Stimulated activated naive CD8-positive, alpha-beta T cell treated with anti-CD3 and anti-CD28 coated beads, Interleukin-15, Interleukin-2, amounts not matched to agents 100 ng/mL and 50 ng/mL, for 24 hours (primary cell): Measurements from ENCODE around the gene UBTD1.
"Not testable (repeated sequence)": the region's sequence is repeated elsewhere in the genome, so short reads cannot be mapped to it uniquely, and the experiment has no call there.

Experiments
- H3K27ac Mint-ChIP-seq: one replicate; pipeline ENCODE4 v1.8.0; 2021; ENCODE audit warnings: mild to moderate bottlenecking, mixed read lengths
- H3K27me3 Mint-ChIP-seq: one replicate; pipeline ENCODE4 v1.8.0; 2021; ENCODE audit warnings: mixed read lengths
- H3K36me3 Mint-ChIP-seq: one replicate; pipeline ENCODE4 v1.8.0; 2021; ENCODE audit warnings: low read depth, mixed read lengths
- H3K4me1 Mint-ChIP-seq: one replicate; pipeline ENCODE4 v1.8.0; 2021; ENCODE audit warnings: low read depth, mixed read lengths
- H3K4me3 Mint-ChIP-seq: one replicate; pipeline ENCODE4 v1.8.0; 2021; ENCODE audit warnings: mild to moderate bottlenecking, mixed read lengths
- H3K9me3 Mint-ChIP-seq: one replicate; pipeline ENCODE4 v1.8.0; 2021; ENCODE audit warnings: mixed read lengths

The UBTD1 gene

DNA sequence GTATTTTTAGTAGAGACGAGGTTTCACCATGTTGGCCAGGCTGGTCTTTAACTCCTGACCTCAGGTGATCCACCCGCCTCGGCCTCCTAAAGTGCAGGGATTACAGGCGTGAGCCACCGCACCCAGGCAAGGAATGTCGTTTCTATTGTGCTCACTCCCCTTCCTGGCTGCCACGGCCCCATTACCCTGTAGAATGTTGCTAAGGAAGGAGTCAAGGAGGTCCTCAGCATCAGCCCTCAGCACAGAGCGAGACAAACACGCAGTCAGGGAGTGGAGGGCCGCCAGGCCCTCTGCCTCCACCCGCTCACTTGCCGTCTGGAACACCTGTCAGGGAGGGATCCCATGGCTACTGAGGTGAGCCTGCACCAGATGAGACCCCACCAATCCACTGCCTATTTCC, 29.9 kb upstream of the UBTD1 start:
- not testable (repeated sequence) for H3K4me1 Mint-ChIP-seq, H3K9me3 Mint-ChIP-seq, H3K4me3 Mint-ChIP-seq, H3K27me3 Mint-ChIP-seq, H3K27ac Mint-ChIP-seq
- H3K36me3 Mint-ChIP-seq = peaks cover 48% of the 10 kb centered on the region

DNA sequence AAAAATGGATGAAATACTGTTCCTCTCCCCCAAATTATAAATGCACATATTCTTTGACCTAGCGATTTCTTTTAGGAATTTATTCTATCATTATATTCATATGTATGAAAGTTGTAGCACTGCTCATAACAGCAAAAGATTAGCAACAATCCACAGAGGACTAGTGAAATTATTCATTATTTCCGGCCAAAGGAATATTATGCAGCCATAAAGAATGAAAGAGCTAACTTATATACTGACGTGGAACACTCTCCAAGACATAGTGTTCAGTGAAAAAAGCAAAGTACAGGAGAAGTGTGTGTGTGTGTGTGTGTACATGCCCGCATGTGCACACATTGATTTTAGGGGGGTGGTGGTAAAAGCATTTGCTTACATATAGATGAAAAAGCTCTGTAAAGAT, 23.8 kb upstream of the UBTD1 start:
- Mint-ChIP-seq H3K27ac (no peak overlapping the region), H3K4me3 (no peak overlapping the region), H3K4me1 (no peaks in the 10 kb centered on the region), H3K36me3 (peaks cover 76% of the 10 kb centered on the region), H3K27me3 (no peaks in the 10 kb centered on the region), H3K9me3 (no peaks in the 10 kb centered on the region)

DNA sequence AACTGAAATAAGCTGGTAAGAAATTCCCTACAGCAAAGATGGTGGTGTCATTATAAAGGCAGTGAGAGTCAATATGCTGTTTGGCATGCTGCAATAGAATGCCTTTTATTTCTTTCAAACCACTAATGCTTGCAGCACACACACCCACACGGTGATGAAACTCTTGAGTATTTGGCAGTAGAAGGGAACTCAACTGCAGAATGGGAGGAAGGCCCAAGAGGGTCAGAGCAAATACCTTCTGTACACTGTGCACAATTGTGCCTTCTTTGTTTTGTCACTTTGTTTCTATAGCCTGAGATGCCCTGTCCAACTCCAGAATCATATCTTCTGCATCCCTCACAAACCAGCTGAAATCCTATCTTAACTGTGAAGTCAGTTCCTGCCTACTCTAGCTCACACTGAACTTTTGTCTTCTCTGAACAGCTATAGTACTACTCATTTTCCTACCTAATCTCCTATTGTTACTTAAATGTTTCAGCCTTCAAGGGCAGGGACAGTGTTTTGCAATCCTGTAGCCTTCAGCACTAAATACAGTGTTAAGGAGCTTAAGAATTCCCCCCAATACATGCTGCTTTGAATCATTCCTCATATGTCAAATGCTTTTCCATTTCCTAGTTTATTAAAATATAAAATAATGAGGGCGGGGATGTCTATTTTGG, 22.7 kb upstream of the UBTD1 start:
- Mint-ChIP-seq H3K27ac (no peak overlapping the region), H3K4me3 (no peak overlapping the region), H3K27me3 (no peaks in the 10 kb centered on the region), H3K4me1 (no peaks in the 10 kb centered on the region), H3K36me3 (peaks cover 79% of the 10 kb centered on the region), H3K9me3 (no peaks in the 10 kb centered on the region)

DNA sequence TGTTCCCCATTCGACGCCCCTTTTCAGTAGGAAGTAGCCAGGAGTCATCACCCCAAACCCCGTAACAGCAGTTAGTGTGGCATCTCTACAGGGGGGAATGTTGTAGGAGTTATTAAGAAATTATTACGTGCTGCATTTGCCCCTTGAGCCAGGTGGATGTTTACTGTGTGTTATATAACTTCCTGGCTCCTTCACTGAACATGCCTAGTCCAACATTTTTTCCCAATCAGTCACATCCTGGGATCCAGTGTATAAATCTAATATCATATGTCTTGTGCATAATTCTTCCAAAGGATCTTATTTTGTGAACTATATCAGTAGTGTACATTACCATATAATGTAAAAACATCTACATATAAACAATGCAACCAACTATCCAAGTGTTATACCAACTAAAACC, 19.3 kb upstream of the UBTD1 start:
- not testable (repeated sequence) for H3K4me1 Mint-ChIP-seq, H3K4me3 Mint-ChIP-seq, H3K27me3 Mint-ChIP-seq, H3K9me3 Mint-ChIP-seq, H3K27ac Mint-ChIP-seq
- peaks cover 68% of the 10 kb centered on the region for H3K36me3 Mint-ChIP-seq

DNA sequence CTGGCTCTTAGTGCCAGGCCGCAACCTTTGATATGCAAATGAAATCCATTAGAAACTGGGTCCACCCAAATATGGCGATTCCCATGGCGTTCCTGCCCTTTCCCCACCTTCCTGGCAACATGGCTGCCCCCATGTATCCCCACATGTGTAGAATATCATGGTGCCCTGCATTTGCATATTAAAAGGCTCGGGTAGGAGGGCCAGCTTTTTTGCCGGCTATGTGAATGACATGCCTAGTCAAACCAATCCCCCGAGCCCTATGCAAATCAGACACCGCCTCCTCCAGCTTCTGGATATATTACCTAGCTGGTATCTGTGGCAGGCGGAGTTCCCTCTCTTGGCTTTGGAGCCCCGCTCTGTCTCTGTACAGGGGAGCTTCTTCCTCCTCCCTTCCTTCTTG, 18.8 kb upstream of the UBTD1 start:
- Mint-ChIP-seq H3K9me3 (no peaks in the 10 kb centered on the region), H3K4me1 (no peaks in the 10 kb centered on the region), H3K36me3 (peaks cover 64% of the 10 kb centered on the region), H3K27ac (no peak overlapping the region), H3K27me3 (no peaks in the 10 kb centered on the region), H3K4me3 (no peak overlapping the region)

DNA sequence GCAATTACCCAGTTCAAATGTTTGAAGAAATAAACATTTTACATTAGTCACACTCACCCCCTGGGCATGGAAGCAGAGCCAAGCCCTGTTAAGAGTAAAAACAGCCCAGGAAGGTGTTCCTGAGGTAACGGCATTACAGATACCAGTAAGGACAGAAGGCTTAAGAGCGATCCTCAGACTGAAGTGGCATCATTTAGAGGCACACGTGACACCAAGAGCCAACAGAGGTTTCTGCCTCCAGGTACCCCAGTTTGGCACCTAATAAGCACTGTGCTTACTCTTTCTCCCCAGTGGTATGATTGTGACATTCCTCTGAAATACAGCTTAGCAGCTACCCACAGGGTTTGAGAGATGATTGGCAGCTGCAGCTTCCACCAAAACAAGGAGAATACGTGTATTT, 17.7 kb upstream of the UBTD1 start:
- Mint-ChIP-seq H3K36me3 (peaks cover 59% of the 10 kb centered on the region), H3K4me1 (no peaks in the 10 kb centered on the region), H3K9me3 (no peaks in the 10 kb centered on the region), H3K4me3 (no peak overlapping the region), H3K27ac (no peak overlapping the region), H3K27me3 (no peaks in the 10 kb centered on the region)

DNA sequence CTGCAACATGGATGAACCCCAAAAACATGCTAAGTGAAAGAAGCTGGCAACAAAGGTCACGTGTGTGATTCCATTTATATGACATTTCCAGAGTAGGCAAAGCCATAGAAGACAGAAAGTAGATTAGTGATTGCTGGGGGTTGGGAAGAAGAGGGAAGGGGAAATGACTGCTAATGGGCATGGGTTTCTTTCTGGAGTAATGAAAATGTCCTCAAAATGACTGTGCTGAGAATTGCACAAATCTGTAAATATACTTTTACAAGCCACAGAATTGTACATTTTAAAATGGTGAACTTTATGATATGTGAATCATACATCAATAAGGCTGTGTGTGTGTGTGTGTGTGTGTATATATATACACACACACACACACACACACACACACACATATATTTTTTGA, 16.3 kb upstream of the UBTD1 start:
- no peaks in the 10 kb centered on the region for H3K27me3 Mint-ChIP-seq
- no peaks in the 10 kb centered on the region for H3K9me3 Mint-ChIP-seq
- no peaks in the 10 kb centered on the region for H3K4me1 Mint-ChIP-seq
- no peak overlapping the region for H3K4me3 Mint-ChIP-seq
- H3K27ac Mint-ChIP-seq = no peak overlapping the region
- peaks cover 51% of the 10 kb centered on the region for H3K36me3 Mint-ChIP-seq

DNA sequence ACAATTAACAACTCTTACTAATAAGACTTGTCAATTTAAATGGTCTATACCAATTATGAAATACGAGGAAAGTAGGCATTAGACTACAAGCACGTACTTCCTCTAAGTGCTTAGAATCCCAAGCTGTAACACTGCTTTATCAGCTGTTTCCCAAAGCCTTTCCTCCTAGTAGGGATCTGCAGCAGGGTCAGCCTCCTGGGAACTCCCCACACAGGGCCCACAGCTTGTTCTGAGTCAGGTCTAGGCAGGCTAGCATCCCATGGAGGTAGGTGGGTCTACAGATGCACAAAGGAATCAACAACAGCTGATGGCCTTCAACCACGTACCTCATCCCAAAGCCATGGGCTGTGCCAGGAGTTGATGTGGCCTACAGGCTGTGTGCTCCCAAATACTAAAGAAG, 15.2 kb upstream of the UBTD1 start:
- no peak overlapping the region for H3K4me3 Mint-ChIP-seq
- H3K27me3 Mint-ChIP-seq = no peaks in the 10 kb centered on the region
- no peak overlapping the region for H3K27ac Mint-ChIP-seq
- H3K36me3 Mint-ChIP-seq = peaks cover 43% of the 10 kb centered on the region
- H3K9me3 Mint-ChIP-seq = no peaks in the 10 kb centered on the region
- H3K4me1 Mint-ChIP-seq = no peaks in the 10 kb centered on the region

DNA sequence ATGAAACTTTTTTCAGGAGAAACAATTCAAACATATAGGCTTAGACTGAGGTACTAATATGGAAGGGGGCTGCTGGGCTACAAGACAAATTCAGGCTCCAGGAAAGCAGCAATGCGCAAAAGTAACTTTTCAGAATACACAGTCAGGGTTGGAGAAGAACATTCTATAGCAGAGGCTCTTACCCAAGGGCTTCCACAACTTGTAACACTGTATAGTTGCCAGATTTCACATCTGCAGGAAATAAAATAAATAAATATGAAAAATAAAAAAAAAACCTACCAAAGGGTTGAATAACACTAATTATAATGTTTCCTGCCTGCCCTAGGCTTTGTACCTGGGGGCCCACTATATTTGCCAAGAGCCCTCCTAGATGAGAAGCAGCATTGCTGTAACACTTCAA, 14.8 kb upstream of the UBTD1 start:
- H3K27me3 Mint-ChIP-seq = no peaks in the 10 kb centered on the region
- H3K9me3 Mint-ChIP-seq = no peaks in the 10 kb centered on the region
- no peak overlapping the region for H3K27ac Mint-ChIP-seq
- peaks cover 42% of the 10 kb centered on the region for H3K36me3 Mint-ChIP-seq
- H3K4me3 Mint-ChIP-seq = no peak overlapping the region
- peaks cover under 1% of the 10 kb centered on the region for H3K4me1 Mint-ChIP-seq

DNA sequence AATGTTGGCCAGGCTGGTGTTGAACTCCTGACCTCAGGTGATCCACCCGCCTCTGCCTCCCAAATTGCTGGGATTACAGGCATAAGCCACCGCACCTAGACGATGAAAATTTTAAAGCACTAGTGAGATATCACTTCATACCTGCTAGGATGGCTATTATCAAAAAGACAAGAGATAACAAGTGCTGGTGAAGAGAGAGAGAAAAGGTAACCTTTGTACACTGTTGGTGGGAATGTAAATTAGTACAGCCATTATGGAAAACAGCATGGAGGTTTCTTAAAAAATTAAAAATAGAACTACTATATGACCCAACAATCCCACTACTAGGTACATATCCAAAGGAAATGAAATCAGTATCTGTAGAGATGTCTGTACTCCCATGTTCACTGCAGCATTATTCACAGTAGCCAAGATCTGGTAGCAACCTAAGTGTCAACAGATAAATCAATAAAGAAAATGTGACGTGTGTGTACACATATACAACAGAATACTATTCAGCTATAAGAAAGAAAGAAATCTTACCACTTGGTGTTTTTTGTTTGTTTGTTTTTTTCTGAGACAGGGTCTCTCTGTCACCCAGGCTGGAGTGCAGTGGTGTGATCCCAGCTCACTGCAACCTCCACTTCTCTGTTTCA, 13.0 kb upstream of the UBTD1 start:
- Mint-ChIP-seq H3K4me1 (peaks cover 15% of the 10 kb centered on the region), H3K27me3 (no peaks in the 10 kb centered on the region), H3K9me3 (no peaks in the 10 kb centered on the region), H3K27ac (peak overlapping the region; percentile 63), H3K4me3 (no peak overlapping the region), H3K36me3 (peaks cover 29% of the 10 kb centered on the region)

DNA sequence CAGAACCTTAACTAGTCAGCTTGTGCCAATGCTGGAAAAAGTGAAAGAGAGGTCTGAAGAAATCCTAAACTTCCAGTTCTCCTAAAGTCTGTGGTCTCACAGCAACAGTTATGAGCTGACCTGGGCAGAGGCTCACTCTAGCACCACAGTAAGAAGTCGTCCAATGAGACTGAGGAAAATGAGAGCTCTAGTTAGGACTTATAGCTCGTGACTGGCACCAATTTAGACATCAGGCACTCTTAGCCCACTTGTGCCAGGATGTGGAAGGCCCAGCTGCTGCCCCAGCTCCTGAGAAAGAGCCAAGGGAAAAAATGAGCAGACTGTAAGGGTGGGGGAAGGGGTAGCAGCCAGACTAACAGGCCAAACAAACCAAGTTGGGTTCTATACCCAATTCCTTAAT, 8.1 kb upstream of the UBTD1 start:
- Mint-ChIP-seq H3K4me1 (peaks cover 43% of the 10 kb centered on the region), H3K27ac (peak overlapping the region; percentile 78)

DNA sequence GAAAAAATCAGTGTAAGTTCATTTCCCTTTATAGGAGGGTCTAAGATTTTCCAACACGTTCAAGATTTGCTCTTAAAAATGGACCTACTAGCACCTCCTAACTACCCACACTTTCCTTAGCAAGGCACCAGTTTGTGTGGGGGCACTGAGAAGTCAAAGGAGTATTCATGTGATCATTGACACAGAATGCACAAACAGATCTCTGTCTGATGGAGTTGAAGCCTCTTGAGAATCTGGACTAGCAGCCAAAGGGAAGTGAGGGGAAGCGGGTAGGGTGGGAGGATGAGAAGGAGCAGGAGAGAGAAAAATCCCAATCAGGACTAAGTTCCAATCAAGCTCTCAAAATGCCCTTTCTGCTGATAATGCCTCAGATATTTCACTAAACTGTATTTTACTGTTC, 4.6 kb upstream of the UBTD1 start:
- H3K9me3 Mint-ChIP-seq = no peaks in the 10 kb centered on the region
- H3K4me3 Mint-ChIP-seq = no peak overlapping the region
- no peak overlapping the region for H3K27ac Mint-ChIP-seq
- peaks cover 60% of the 10 kb centered on the region for H3K4me1 Mint-ChIP-seq
- H3K36me3 Mint-ChIP-seq = peaks cover 33% of the 10 kb centered on the region
- H3K27me3 Mint-ChIP-seq = no peaks in the 10 kb centered on the region

More for the DNA sequence above, 8.1 kb upstream of the UBTD1 start:
- Mint-ChIP-seq H3K27me3 (no peaks in the 10 kb centered on the region), H3K36me3 (peaks cover 38% of the 10 kb centered on the region), H3K4me3 (peak overlapping the region; percentile 23), H3K9me3 (no peaks in the 10 kb centered on the region)

DNA sequence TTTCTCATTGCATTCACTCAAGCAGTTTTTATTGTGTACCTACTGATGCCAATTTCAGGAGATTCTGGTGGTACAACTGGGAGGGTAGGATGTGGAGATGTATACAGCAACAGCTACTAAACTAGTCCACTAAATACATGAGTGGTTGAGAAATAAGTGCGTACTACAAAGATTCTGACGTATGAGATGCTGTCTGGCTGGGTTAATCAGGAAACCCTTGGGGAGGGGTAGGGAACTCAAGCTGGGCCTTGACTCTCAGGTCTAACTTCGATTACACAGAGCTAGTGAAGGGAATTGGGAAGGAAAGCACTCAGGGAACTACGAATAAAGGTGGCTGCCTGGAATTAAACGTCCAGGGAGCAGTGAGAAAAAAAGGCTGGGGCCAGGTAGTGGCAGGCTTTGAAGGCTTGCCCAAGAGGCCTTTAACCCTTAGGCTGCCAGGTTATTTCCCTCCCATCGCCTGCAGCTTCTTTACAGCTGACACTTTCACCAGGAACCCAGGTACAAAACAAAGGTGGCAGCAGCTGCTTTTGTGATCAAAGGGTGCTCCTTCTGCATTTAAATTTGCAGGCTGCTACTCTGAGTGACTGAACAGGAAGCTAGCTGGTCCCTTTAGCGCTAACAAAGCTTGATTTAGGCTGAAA, 3.7 kb upstream of the UBTD1 start:
- H3K4me3 Mint-ChIP-seq = peak overlapping the region; percentile 45
- H3K4me1 Mint-ChIP-seq = peaks cover 60% of the 10 kb centered on the region
- peak overlapping the region; percentile 63 for H3K27ac Mint-ChIP-seq
- peaks cover 4% of the 10 kb centered on the region for H3K27me3 Mint-ChIP-seq
- no peaks in the 10 kb centered on the region for H3K9me3 Mint-ChIP-seq
- H3K36me3 Mint-ChIP-seq = peaks cover 33% of the 10 kb centered on the region

DNA sequence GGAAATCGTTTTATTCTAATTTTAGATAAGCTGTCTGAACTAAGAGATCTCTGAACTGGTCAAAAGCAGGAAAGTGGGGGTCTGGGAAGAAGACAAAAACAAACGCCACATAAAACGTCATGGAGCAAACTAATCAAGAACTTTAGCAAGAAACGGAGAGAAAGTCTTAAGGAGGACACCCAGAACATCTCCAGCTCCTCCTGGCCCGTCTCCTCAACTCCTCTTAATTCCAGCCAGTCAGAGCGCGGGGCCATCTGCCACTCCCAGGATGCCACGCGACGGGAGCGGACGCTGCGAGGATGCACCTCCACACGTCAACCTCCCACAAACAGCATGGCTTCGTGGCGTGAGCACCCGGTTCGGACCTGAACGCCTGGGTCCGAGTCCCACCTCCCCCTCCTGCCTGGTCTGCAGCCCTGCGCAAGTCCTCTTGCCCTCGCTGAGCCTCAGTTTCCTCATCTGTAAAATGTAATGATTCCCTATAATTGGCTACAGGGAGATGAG, 1.1 kb upstream of the UBTD1 start:
- H3K27me3 Mint-ChIP-seq = peaks cover 23% of the 10 kb centered on the region
- H3K27ac Mint-ChIP-seq = peak overlapping the region; percentile 90
- peaks cover 52% of the 10 kb centered on the region for H3K4me1 Mint-ChIP-seq
- no peaks in the 10 kb centered on the region for H3K9me3 Mint-ChIP-seq
- H3K4me3 Mint-ChIP-seq = peak overlapping the region; percentile 90
- peaks cover 26% of the 10 kb centered on the region for H3K36me3 Mint-ChIP-seq

DNA sequence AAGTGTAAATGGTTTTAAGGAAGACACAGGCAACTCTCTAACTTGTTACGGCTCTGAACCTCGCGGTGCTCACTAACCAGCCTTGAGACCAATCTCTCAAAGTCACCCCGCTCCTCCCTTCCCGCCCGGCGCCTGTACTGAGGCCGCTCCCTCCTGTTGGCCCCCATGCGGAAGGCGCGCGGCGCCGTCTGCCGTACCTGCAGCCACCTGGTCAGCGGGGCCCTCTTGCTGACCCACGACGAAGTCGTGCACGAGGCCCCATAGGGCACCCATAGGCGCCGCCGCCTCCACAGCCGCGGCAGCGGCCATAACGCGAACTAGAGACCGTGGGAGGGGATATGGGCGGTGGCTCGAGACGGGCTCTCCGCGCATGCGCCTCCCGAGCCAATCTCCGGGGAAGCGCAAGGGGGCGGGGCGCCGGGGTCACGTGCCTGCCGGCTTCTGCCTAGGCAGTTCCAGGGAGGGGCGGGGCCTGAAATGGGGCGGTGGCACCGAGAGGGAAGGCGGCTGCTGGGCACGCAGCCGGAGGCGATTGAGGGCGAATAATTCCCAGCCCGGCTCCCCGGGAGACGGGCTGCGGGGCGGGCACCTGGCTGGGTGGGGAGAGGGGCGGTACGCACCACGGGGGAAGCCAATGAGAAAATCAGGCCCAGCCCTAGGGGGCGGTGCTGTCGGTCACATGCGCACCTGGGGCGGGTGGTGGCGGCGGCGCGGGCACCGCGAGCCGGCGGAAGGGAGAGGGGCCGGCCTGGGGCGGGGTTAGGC, 466 bp upstream of the UBTD1 start, which contains the start of gene MMS19:
Gene MMS19, minus strand, starts transcription at position 347 of the 765 bp plus-strand sequence. Its CDS starts 38 bp downstream, at position 309.
- H3K27me3 Mint-ChIP-seq = peaks cover 23% of the 10 kb centered on the region
- no peaks in the 10 kb centered on the region for H3K9me3 Mint-ChIP-seq
- H3K27ac Mint-ChIP-seq = peak within 1 kb of the TSS; percentile 90
- peak within 1 kb of the TSS; percentile 90 for H3K4me3 Mint-ChIP-seq
- peaks cover 22% of the 10 kb centered on the region for H3K36me3 Mint-ChIP-seq
- H3K4me1 Mint-ChIP-seq = peaks cover 49% of the 10 kb centered on the region
